HUES48 (cell line): ENCODE data around the gene INPP4A.

Experiments
- H3K27ac ChIP-seq: one replicate; pipeline ENCODE4 v1.7.0; 2013; ENCODE audit warnings: low read depth, low read length, inconsistent platforms
- H3K27me3 ChIP-seq: 2 replicates; pipeline ENCODE4 v1.6.1; 2013; ENCODE audit warnings: mild to moderate bottlenecking, low read length; ENCODE audit not compliant: control insufficient read depth, insufficient read depth
- H3K36me3 ChIP-seq: 2 replicates; pipeline ENCODE4 v1.6.1; 2013; ENCODE audit warnings: low read length; ENCODE audit not compliant: control insufficient read depth, insufficient read depth
- H3K4me1 ChIP-seq: 2 replicates; pipeline ENCODE4 v1.6.1; 2013; ENCODE audit warnings: mild to moderate bottlenecking, low read length; ENCODE audit not compliant: control insufficient read depth, insufficient read depth
- H3K4me3 ChIP-seq: 2 replicates; pipeline ENCODE4 v1.5.1; 2013; ENCODE audit warnings: mild to moderate bottlenecking, low read depth, low read length
- H3K9ac ChIP-seq: 2 replicates; pipeline ENCODE4 v1.6.1; 2013; ENCODE audit warnings: mild to moderate bottlenecking, low read depth, low read length, moderate library complexity
- H3K9me3 ChIP-seq: 2 replicates; pipeline ENCODE4 v1.6.1; 2013; ENCODE audit warnings: low read length; ENCODE audit not compliant: control insufficient read depth, insufficient read depth

The INPP4A gene

DNA sequence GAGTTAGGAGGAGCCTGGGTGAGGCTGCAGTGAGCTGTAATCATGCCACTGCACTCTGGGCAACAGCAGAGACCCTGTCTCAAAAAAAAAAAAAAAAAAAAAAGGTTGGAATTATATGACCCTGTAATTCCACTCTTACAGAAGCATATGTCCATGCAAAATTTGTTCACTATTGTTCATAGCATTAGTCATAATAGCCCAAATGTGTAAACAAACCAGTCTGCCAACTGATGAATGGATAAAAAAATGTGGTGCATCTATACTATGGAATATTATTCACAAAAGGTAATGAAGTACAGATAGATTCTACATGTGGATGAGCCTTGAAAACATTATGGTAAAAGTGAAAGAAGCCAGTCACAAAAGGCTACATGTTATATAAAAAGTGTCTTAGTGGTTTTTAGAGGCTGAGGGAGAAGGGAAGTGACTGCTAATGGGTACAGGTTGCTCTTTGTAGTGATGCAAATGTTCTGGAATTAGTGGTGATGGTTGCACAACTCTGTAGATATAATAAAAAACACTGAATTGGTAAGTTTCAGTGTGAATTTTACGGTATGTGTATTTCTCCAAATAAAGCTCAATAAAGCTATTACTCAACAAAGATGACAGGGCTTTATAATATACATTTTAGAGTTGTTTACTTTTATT lies 154.2 kb downstream of the INPP4A start:
- no peak overlapping the region for H3K27ac ChIP-seq
- H3K27me3 ChIP-seq, result no peaks in the 10 kb centered on the region
- peaks cover 44% of the 10 kb centered on the region for H3K36me3 ChIP-seq
- H3K9ac ChIP-seq, result no peak overlapping the region
- H3K9me3 ChIP-seq, result no peaks in the 10 kb centered on the region; the same call in 1 of the 2 replicates
- H3K4me1 ChIP-seq, result no peaks in the 10 kb centered on the region
- no peak overlapping the region for H3K4me3 ChIP-seq

DNA sequence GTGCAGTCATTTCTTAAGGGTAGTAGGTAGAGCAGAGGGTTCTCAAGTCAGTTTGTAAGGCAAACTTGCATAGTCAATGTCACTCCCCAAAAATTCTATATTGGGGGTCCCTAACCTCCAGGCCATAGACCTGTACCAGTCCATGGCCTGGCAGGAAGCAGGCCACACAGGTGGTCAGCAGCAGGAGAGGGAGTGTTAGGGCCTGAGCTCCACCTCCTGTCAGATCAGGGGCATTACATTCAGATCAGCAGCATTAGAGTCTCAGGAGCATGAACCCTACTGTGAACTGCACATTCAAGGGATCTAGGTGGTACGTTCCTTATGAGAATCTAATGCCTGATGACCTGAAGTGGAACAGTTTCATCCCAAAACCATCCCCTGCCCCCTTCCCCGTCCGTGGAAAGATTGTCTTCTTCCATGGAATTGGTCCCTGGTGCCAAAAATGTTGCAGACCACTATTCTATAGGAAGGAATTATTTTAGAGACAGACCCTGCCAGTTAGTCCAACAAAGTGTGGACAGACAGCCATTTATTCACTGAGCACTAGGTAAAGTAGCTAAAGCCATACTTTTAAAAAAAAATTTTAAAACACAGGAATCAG lies 157.0 kb downstream of the INPP4A start:
- Histone ChIP-seq H3K27ac (no peak overlapping the region), H3K9me3 (no peaks in the 10 kb centered on the region), H3K4me3 (no peak overlapping the region), H3K9ac (no peak overlapping the region), H3K27me3 (no peaks in the 10 kb centered on the region), H3K4me1 (no peaks in the 10 kb centered on the region), H3K36me3 (peaks cover 48% of the 10 kb centered on the region)

DNA sequence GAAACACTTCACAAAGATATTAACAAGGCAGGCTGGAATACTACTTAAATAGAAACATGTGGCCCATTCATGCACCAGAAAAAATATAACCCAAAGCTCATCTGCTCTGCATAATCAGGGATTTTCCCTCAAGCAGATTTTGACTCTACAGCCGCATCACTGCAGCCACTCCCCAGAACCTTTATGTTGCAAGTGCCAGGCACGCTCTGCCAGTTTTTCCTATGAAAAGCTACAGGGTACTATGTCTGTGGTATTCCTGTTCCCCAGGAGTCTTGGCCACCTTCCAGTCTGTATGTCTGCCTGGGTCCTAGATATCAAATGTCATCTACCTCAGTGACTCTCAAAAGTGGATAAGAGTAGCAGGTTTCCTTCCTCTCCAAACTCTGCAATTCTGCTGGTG lies 159.9 kb downstream of the INPP4A start:
- peaks cover 10% of the 10 kb centered on the region for H3K4me1 ChIP-seq
- peaks cover 38% of the 10 kb centered on the region for H3K36me3 ChIP-seq
- H3K27me3 ChIP-seq, result no peaks in the 10 kb centered on the region
- no peak overlapping the region for H3K4me3 ChIP-seq
- H3K9me3 ChIP-seq, result no peaks in the 10 kb centered on the region
- H3K27ac ChIP-seq, result no peak overlapping the region
- no peak overlapping the region for H3K9ac ChIP-seq

DNA sequence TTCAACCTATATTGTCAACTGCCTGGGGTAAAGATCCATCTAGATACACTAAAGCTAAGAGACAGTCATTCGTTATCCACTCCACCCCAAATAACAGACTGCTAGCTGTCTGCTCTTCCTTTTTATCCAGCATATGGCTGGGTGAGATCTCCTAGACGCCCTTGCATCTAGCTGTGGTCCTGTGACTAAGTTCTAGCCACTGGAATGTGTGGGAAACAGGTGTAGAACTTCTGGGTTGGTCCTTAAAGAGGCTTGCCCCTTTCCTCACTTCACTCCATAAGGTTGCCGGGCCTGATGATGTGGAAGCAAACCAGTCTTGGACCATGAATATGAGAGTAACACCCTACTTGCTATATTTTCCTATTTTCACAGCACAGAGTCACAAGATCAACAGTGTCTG lies 160.4 kb downstream of the INPP4A start:
- H3K27ac ChIP-seq, result no peak overlapping the region
- peaks cover 37% of the 10 kb centered on the region for H3K36me3 ChIP-seq
- no peak overlapping the region for H3K4me3 ChIP-seq

DNA sequence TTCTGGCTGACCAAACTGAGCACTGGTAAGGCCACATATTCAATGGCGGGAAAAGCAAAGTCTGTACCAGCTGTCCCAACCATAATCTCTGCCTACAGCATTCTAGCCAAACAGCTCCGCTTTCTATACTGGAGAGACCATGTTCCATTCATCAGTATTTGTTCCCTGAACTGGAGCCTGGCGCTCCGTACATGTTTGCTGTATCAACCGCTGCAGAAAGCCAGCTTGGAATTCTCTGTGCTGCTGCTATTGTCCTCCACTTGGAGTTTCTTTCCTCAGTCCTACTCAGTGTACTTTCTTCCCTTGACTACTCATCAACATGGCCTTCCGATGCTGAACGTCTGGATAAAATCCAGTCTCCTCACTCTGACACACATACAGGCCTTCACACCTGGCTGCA lies 161.8 kb downstream of the INPP4A start:
- peaks cover 11% of the 10 kb centered on the region for H3K4me1 ChIP-seq
- no peak overlapping the region for H3K4me3 ChIP-seq
- H3K27me3 ChIP-seq, result no peaks in the 10 kb centered on the region
- H3K9me3 ChIP-seq, result no peaks in the 10 kb centered on the region
- peaks cover 40% of the 10 kb centered on the region for H3K36me3 ChIP-seq
- no peak overlapping the region for H3K9ac ChIP-seq
- no peak overlapping the region for H3K27ac ChIP-seq

More for the DNA sequence above, 160.4 kb downstream of the INPP4A start:
- H3K9me3 ChIP-seq, result no peaks in the 10 kb centered on the region
- H3K27me3 ChIP-seq, result no peaks in the 10 kb centered on the region
- H3K9ac ChIP-seq, result no peak overlapping the region
- peaks cover 11% of the 10 kb centered on the region for H3K4me1 ChIP-seq

DNA sequence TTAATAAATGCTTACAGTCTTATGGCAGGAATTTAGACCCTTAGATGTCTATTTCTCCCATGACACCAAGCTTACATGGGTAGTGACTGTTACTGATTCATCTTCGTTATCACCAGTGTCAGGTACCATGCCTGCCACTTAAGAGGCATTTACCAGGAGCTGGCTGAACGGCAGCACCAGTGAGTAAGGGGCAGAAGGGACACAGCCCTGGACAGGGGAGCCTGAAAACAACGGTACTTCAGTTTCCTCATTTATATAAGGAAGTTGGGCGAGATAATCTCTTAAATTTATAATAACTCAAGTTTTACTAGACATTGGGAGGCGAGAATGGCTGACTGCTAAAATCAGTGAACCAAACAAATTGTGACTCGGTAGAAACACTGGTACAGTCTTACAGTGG lies 162.4 kb downstream of the INPP4A start:
- Histone ChIP-seq H3K9ac (no peak overlapping the region; the same call in 1 of the 2 replicates), H3K4me1 (peaks cover 11% of the 10 kb centered on the region), H3K36me3 (peaks cover 40% of the 10 kb centered on the region), H3K27ac (no peak overlapping the region), H3K4me3 (peak overlapping the region; percentile 87), H3K9me3 (no peaks in the 10 kb centered on the region), H3K27me3 (no peaks in the 10 kb centered on the region)

DNA sequence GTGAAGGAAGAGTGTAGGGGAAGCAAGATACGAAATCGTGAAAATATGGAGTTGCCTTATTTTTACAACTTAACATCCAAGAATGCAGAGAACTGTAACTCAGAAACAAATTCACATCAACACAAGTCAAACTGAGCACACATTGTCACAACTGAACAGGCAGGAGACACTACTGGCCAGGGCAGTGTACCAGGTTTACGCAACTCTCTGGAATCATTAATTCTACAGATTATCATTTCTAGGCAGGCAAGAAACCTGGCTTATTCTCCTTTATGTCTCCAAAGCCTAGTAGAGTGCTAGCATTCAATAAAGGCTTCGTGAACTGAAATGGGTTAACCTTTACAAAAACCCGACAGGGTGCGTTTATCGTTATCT lies 163.1 kb downstream of the INPP4A start:
- Histone ChIP-seq H3K4me3 (peak overlapping the region; percentile 87), H3K27me3 (no peaks in the 10 kb centered on the region), H3K36me3 (peaks cover 38% of the 10 kb centered on the region), H3K27ac (peak overlapping the region; percentile 96), H3K9ac (peak overlapping the region; percentile 87), H3K9me3 (no peaks in the 10 kb centered on the region), H3K4me1 (peaks cover 11% of the 10 kb centered on the region)

DNA sequence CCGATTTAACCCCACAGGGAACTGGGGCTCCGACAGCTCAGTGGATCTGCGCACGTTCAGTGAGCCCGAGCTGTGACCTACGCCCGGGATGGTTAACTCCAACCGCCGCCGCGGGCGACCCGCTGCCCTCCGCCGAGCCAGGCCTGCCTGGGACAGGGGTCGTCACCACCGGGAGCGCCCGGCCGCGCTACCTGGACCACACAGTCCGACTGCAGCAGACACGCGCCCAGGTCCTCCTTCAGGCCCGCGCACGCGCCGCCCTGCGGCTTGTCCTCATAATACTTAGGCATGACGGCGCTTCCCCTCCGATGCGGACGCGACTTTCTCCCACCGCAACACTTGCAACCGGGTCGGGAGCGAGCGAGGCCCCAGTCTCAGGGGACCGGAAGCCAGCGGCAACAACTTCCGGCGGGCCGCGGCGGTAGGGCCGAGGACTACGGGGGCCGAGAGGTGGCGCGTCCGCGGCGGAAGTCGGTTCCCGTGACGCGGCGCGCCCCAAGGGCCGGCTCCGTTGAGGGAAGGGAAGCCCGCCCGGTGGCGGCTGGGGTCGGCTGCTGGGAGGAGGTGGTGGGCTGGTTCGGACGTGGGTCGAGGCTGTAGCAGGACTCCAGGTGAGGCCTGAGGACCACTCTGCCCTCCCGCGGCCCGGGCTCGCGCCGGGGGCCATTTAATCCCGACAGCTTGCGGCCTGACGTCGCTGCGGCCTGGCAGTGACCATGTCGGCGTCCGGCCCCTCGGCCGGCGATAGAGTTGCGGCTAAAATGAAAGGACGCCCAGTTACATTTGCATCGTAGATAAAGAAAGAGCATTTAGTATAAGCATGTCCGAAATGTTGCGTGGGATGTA lies 163.7 kb downstream of the INPP4A start, which contains the start of the genes COA5 and UNC50:
COA5 (minus strand) TSS at position 397 of the 846 bp plus-strand sequence; CDS start at position 290, 107 bp downstream.
UNC50 (plus strand) TSS at position 474 of the 846 bp plus-strand sequence. CDS start 1,171 bp downstream, outside the sequence.
- H3K4me3 ChIP-seq, result peak within 1 kb of the TSS; percentile 87
- H3K27ac ChIP-seq, result peak within 1 kb of the TSS; percentile 96

DNA sequence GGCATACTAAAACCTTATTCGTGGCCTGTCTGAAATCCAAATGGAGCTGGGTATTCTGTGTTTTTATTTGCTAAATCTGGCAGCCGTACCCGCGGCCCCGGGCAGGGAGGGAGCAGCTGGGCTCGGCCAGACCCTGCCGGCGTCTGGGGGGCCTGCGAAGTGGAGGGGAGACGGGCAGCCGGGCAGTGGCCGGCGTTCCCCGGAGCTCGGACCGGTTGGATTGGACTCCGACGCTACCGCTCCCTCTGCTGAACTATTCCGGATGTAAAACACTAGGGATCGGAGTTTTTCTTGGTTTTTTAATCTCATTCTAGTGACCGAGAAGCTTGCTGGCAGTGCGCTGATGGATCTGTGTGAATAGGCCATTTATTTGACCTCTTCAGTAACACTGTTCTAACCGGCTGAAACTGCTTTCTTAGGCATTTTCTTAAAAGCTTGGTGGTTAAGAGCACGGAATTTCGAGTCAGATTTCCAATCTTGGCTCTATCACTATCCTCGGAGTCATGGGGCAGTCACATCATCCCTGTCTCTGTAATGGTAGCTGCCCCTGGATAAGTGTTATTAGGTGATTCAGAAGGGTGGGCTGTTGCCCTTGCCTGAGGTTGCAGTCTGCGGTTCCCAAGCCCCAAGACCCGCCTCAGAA lies 164.4 kb downstream of the INPP4A start:
- H3K9ac ChIP-seq, result peak overlapping the region; percentile 87
- H3K27ac ChIP-seq, result peak overlapping the region; percentile 96
- no peaks in the 10 kb centered on the region for H3K9me3 ChIP-seq
- H3K4me1 ChIP-seq, result peaks cover 11% of the 10 kb centered on the region
- peak overlapping the region; percentile 87 for H3K4me3 ChIP-seq
- H3K27me3 ChIP-seq, result no peaks in the 10 kb centered on the region
- H3K36me3 ChIP-seq, result peaks cover 46% of the 10 kb centered on the region

More for the DNA sequence above, 163.7 kb downstream of the INPP4A start, which contains the start of the genes COA5 and UNC50:
- Histone ChIP-seq H3K9ac (peak within 1 kb of the TSS; percentile 87), H3K4me1 (peaks cover 11% of the 10 kb centered on the region), H3K9me3 (no peaks in the 10 kb centered on the region), H3K36me3 (peaks cover 42% of the 10 kb centered on the region), H3K27me3 (no peaks in the 10 kb centered on the region)

DNA sequence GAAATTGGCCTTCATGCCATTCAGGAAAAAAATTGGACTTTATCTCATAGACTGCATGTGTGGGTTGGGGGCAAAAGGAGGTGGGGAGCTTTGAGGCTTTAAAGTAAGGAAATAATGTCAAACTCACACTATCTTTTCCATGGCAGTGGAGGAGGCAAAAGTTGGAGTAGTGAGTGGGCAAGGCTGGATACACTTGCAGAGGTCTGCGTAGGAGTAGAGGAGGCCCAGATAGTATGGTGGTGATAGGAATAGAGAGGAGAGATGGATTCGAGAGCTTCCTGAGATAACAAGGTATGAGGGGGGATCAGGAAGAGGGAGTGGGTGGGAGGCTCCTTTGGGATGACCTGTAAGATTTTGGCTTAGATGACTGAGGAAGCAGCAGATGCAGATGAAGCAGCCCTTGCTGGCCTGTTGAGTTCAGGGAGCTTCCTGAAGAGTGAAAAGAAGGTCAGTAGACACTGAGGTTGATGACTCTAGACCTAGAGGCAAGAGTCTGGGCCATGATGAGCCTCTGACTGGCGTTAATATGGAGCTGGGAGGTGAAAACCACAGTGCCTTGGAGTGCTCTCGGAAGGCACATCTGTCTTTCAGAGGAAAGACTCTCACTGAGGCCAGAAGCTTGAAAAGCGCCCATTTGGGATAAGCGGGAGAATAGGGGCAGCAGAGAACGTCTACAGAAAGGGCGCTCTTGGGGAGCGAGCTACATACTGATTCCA lies 169.5 kb downstream of the INPP4A start:
- H3K4me3 ChIP-seq, result no peak overlapping the region
- H3K9me3 ChIP-seq, result no peaks in the 10 kb centered on the region
- H3K36me3 ChIP-seq, result peaks cover 87% of the 10 kb centered on the region
- no peak overlapping the region for H3K27ac ChIP-seq
- no peaks in the 10 kb centered on the region for H3K27me3 ChIP-seq
- no peak overlapping the region for H3K9ac ChIP-seq
- peaks cover 5% of the 10 kb centered on the region; the same call in 1 of the 2 replicates for H3K4me1 ChIP-seq
